Stimulated activated CD4-positive, alpha-beta T cell treated with anti-CD3 and anti-CD28 coated beads, Interleukin-12 subunit alpha, Interleukin-12 subunit beta, amount 100 ng/mL, for 48 hours (primary cell): ENCODE results near the gene PCCA.
"Not testable (repeated sequence)": the region's sequence is repeated elsewhere in the genome, so short reads cannot be mapped to it uniquely, and the experiment has no call there.

ENCODE experiments used
- DNase-seq, 3 donors: peaks; one replicate each; pipeline ENCODE4 v3.0.0-alpha.2; 2020; ENCODE audit warnings: low read depth in 2 of 3, low spot score in 1 of 3

PCCA gene

DNA sequence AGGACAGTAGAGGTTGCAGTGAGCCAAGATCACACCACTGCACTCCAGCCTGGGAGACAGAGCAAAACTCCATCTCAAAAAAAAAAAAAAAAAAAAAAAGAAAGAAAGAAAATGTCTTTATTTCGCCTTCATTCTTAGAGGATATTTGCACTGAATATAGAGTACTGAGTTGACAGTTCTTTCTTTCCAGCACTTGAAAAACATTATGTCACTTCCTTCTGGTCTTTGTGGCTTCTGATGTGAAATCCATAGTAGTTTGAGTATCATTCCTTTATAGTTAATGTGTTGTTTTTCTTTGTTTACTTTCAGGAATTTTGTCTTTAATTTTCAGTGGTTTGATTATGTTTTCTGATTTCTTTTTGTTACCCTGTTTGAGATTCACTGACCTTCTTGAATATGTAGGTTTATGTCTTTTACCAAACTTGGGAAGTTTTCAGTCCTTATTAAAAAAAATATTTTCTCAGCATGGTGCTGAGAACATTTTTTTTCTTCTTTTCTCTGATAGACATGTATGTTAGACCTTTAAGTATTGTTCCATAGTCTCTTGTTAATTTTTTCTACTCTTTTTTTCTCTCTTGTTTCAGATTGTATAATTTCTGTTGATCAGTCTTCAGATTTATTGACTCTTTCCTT lies 50.1 kb downstream of the PCCA start:
- DNase-seq = no peak

DNA sequence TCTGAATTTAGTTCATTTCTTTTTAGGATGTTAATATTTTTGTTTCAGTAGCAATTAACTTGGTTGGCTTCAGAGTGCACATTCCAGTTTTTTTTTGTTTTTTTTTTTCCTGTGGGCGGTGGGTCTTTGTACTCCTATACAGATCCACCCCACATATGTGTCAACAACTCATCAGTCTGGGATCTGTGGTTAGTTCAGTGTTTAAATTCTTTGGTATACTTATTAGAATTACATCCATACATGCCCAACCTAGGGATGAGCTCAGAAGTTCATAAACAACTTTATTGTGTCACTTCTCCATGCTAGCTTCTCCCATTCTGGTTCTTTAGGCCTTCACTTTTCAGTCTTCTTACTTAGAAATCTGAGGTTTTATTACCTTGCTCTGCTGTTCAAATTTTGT lies 50.9 kb downstream of the PCCA start:
- no peak for DNase-seq

DNA sequence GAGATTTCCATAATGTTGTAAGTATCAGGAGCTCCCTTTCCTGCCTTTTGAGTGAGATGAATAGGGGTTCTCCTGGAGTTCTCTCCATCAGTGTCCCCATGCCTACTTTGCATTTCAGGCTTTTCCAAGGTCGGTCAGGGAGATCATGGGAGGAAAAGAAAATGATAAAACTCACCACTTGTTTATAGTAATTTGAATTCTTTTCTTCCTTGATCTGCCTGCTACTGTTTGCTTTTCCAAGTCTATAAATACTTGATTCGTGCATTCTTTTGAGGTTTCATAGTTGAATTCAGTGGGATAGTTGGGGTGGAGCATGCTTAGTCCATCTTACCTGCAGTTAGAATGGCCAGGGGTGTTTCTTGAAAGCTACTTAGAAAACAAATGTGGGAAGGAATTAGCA lies 51.5 kb downstream of the PCCA start:
- no peak for DNase-seq

DNA sequence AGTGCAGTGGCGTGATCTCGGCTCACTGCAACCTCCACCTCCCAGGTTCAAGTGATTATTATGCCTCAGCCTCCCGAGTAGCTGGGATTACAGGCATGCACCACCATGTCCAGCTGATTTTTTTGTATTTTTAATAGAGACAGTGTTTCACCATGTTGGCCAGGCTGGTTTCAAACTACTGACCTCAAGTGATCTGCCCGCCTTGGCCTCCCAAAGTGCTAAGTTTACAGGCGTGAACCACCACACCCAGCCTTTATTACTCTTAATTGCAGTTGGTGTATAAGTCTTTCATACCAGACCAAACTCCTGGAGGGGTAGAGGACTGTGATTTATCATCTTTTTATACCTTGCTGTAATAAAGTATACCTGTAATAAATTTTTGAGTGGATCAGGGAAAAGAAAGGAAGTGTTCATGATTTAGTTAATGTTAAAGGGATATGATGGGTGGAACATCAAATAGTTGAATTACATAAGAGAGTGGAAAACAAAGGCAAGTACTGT lies 52.6 kb downstream of the PCCA start:
- DNase-seq = not testable (repeated sequence)

DNA sequence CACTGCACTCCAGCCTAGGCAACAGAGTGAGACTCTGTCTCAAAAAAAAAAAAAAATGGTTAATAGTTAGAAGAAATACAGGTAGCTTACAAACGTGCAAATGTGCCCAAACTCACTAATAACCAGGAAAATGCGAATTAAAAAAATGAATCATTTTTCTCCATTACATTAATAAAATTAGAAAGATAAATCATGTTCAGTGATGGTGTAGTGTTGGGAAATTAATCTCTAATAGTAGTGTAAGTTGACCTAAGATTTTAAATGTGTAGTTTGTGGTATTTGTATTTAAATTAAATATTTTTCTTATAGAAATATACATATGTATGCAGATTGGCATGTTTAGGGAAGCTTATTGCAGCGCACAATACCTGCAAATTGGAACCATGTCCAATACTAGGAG lies 57.6 kb downstream of the PCCA start:
- no peak for DNase-seq

DNA sequence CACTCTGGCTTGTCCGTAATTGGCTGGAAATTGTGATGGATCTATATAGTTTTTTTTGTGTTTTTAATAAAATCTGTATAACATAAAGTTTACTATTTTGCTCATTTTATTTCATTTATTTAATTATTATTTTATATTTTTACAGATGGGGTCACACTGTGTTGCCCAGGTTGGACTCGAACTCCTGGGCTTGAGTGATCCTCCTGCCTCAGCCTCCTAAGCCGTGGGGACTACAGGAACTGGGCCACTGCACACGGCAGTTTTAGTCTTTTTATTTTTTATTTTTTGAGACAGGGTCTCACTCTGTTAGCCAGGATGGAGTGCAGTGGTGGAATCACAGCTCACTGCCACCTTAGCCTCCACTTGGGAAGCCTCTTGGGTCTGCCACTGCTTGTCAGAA lies 58.9 kb downstream of the PCCA start:
- no peak for DNase-seq

DNA sequence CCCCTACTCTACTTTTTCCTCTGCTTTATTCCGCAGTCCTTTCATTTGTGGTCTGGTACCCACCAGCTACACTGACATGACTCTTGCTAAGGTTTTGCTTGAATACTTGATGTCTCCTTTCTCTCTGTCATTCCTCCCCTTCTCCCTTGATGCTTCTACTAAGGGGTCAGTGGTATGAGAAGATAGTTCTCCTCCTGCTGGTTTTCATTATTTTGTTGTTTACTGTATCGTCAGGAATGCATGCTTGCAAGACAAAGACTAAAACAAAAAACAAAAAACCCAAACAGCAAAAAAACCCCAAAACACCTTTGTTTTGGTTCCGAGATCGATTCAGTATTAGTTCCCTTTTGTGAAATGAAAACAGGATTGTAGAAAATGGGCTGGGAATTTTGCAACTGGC lies 59.5 kb downstream of the PCCA start:
- DNase-seq = no peak

DNA sequence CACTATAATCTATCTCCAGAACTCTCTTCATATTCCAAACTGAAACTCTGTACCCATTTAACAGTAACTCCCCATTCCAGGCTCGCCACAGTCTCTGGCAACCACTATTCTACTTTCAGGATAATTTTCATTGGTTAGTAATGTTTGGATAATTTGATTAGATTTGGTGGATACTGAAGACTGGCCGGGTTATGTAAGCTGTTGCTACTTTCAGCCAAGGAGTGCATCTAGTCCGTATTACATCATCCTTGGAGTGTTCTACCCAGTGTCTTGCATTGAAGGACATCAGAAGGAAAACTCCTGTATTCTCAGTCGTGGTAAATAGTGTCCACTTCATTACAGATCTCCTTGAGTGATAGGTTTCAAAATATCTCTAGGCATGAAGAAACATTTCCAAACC lies 60.5 kb downstream of the PCCA start:
- no peak for DNase-seq

DNA sequence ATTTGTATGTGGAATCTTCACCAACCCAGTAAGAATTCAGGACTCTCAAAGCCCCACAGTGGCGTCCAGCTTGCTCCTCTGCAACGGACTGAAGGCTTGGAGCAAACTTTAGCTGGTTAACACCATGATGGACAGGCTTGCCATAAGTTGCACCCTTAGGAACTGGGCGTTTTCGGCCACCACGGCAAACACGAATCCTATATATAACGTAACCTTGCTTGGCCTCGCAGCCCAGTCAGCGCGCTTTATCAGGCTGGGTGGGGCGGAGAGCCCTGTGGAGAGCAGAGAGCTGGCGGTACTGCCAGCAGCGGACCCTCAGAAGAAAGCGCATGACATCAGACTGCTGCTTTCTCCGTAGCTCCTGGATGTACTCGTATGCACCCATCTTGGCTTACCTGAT lies 61.8 kb downstream of the PCCA start:
- not testable (repeated sequence) for DNase-seq

DNA sequence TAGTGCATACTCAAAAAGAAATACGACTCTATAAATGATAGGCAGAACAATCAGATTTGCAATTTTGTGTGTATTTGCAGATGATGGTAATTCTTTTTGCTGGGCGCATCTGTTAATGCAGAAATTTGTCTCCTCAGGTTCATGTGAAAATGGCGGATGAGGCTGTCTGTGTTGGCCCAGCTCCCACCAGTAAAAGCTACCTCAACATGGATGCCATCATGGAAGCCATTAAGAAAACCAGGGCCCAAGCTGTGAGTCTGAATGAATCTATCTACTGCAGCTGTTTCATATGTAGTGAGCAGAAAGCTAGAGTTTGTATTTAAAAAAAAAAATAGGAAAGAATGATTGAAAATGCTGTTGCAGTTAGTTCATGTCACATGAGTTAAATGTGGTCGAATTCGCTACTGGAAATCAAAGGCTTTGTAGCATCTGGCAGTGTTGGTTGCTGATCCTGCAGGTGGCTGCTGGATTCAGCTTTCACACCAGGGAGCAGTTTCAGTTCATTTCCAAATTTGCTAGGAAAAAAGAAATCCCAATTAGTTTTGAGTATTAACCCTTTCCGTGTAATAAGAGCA lies 66.0 kb downstream of the PCCA start:
- DNase-seq = no peak

DNA sequence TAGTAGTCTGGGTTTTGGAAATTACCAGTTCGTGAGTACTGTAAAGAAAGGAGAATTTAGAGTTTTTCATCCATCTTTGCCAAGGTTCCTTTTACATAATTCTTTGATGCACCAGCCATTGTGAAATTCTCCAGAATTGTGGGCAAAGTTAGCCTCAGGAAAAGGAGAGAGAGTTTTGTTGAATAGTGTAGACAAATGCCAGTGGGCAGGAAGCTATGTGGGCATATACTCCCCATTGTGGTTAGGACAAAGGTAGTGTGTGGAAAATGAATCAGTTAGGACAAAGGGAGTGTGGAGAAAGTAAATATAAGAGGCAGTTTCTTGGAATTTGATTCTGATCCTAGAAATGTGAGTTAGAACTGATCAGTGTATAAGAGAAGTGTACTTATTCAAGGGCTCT lies 67.9 kb downstream of the PCCA start:
- no peak for DNase-seq

DNA sequence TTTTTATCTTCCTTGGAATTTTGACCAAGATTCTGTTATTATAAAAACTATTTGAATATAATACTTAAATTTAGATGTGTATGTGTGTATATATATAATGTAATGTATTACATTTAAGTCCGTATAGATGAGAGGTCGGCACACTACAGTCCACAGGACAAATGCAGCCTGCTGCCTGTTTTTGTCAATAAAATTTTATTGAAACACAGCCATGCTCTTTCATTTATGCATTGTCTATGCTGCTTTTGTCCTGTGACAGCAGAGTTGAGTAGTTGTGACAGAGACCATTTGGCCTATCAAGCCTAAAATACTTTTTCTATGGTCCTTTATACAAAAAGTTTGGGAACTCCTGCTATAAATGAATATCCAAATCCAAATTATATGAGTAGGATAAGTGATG lies 69.7 kb downstream of the PCCA start:
- DNase-seq = no peak

DNA sequence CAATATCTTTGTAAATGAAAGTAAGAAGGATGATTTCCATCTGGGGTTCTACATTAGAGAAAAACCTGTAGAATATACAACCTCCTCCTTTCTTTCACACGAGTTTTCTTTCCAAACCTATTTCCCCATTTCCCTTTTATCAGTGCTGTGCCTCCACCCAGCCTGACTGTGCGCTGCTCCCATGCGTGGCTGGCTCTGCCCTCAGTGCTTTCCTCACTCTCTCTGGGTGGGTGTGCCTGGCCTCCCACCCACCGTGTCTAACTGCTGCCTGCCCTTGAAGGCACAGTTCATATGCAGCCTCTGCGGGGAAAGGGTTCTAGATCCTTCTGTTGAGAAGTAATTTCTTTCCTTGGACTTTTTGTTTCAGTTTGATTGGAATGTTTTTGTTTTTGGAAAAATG lies 70.7 kb downstream of the PCCA start:
- no peak for DNase-seq

DNA sequence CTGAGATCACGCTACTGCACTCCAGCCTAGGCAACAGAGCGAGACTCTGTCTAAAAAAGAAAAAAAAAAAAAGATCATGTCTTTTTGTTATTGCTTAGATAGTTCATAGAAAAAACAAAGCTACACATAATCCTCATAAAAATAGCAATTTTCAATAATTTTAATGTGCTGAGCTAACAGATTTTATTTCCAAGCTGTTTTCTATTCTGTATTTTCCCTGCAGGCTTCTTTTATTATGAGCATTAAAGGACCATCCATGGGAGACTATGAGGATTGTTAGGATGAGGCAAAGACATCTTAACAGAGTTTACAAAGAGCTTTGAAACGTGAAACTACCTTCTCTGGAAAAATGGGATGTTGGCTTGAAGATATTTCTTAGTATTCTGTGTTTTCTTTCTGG lies 71.6 kb downstream of the PCCA start:
- DNase-seq = no peak

DNA sequence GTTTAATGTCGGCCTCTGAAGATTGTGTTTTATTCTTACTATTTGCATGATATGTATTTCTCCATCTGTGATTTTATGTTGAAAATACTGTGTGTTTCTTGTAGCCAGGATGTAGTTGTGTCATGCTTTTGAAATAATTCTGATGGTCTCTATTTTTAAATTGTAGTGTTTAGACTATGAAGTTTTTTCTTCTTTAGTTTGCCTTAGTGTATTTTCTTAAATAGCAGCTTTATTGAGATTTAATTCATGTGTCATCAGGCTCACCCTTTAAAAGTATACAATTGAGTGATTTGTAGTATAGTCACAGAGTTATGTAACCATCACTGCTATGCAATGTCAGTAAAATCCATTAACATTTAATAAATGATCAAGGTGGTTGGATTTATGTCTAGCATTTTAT lies 74.5 kb downstream of the PCCA start:
- DNase-seq = no peak

DNA sequence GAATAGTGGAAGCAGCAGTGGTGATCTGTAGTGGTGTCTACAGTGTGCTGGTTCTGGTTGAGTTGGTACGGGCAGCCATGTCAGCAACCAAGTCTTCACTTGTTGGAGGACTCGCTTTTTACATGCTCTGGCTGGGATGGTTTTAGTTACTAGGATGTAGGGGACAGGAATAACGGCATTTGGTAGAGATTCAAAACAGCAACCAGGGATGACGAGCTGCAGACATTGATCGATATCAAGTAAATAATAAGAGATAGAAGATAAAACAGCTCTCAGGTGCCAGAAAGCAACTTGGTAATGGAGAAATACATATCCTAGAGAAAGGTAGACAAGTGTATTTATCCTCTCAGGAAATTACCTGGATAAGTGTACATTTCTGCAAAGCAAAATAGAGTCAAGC lies 84.3 kb downstream of the PCCA start:
- DNase-seq = no peak

DNA sequence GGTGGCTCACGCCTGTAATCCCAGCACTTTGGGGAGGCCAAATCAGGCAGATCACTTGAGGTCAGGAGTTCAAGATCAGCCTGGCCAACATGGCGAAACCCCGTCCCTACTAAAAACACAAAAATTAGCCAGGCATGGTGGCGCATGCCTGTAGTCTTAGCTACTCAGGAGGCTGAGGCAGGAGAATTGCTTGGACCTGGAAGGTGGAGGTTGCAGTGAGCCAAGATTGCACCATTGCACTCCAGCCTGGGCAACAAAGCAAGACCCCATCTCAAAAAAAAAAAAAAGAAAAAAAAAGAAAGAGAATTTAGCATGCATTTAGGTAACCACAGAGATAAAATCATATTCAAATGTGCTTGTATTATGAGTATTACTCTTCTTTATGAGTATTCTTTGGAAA lies 85.6 kb downstream of the PCCA start:
- not testable (repeated sequence) for DNase-seq

DNA sequence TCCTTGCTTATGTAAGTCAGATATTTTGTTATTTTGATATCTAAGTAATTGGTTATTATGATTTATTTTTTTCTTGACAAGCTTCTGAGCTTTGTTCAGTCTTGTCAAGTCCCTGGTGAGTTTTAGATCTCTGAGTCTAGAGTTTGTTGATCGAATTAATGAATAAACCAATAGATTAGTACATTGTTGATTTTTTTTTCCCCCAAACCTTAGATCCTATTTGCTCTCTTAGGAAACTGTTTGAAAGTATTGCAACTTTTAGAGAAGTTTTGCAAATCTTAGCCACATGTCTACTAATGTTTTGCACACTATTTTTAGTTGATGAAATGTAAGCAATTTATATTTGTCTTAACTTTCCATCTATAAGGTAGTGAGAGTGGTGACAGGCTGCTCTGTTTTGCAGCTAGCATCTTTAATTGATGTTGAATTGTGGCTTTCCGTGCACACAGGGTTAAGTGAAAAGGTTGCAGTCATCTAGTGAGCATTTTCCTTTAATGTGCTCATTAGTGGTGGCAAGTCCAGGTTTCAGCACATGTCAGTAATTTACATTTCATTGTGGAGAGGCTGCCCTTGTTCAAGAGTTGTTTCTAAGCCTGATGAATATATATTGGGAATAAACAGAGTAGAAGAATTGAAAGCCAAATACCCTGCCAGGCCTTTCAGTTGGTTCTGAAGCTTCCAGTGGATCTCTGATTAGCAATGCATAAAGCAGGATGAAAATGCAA lies 86.3 kb downstream of the PCCA start:
- no peak for DNase-seq

DNA sequence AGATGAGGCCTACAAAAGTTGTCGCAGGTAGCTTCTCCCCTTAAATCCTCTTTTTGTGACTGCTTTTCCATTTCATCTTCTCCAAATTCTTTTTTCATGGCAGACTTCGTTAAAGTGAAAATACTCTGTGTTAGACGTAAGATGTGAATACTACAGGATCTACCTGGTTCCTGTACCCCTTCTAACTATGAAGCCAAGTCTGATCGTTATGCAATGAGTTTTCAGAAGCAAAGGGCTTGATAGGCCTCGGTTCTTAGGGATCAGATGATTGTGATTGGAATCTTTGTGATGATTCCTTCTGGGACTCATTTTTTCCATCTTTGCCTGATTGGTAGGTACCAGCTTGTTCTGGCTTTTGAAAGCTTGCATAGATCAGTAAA lies 86.9 kb downstream of the PCCA start:
- no peak for DNase-seq

DNA sequence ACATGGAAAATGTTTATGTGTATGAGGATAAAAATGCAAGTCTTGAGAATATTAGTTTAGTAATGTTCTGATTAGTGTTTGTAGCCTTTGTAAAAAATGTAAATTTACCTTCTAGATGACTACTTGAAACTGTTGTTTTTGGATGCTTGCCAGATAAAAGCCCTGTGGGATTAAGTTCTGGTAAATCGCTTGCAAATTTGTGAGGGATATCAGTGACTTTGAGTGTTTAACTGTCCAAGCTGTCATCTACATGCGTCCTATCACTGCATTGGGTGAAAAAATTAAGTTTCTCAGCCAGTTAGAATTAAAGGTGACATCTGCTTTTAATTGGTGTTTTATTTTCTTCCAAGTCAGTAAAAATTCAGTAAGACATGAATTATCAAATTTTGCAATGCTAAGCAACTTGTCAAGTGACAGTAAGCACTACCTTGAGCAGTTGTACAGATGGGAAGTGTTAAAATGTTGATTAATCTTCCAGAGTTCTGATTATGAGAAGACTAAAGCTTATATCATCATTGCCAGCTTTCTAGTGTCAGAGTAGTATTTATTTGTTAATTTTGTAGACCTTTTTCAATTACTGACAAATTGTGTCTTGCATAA lies 88.0 kb downstream of the PCCA start:
- DNase-seq = no peak

DNA sequence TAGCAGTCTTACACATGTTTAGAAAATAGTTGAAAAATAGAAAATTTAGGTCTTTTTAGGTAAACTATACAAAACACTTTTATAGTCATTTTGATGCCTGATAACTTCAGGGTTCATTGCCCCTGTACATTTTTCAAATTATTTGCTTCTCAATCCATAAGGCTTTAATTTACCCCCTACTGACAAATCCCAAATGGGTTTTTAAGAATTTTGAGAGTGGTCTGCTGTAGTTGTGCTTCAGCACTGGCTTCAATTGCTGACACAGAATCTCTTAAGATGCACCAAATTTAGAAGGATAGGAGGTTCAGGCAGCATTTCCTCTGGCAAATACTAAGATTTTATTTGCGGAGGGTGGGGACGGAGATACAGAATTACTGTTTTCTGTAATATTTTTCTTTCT lies 89.4 kb downstream of the PCCA start:
- no peak for DNase-seq

DNA sequence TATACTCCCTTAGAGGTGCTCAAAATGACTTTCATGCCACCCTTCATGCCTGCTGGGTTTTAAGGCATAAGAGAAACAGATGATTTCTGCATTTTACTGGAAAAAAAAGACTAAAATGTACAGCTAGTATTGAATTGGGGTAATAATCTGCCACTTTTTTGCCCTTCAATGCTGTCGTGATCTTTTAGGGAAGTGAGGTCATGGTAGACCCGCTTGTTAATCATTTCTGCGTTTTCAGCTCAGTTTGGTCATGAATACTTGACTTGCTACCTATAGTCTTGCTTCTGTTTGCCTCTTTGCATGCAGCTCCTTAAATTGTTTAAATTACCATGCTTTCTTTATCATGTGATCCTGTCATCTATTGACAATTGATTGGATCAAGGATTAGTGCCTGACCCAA lies 90.4 kb downstream of the PCCA start:
- DNase-seq = no peak
